Effector memory CD8-positive, alpha-beta T cell (primary cell): ENCODE data around the gene EIF3CL.
"Not testable (repeated sequence)": the region's sequence is repeated elsewhere in the genome, so short reads cannot be mapped to it uniquely, and the experiment has no call there.

ENCODE experiments used
- ATAC-seq: fragments of 150-1000 bp; cut with Tn5 transposase; replicated peaks from 2 replicates; pipeline ENCODE4 v1.10.0; 2021; ENCODE audit warnings: mild to moderate bottlenecking, moderate library complexity
- DNase-seq, 3 experiments: peaks; one replicate each; pipeline ENCODE4 v3.0.0; 2021
- H3K27ac Mint-ChIP-seq, 2 donors: one replicate each; pipeline ENCODE4 v1.8.0; 2022; ENCODE audit warnings: mild to moderate bottlenecking in 2 of 2, mixed read lengths in 2 of 2, moderate library complexity in 2 of 2
- H3K27me3 Mint-ChIP-seq, 2 donors: one replicate each; pipeline ENCODE4 v1.8.0; 2022; ENCODE audit warnings: mixed read lengths in 2 of 2
- H3K36me3 Mint-ChIP-seq: one replicate; pipeline ENCODE4 v1.8.0; 2022; ENCODE audit warnings: mild to moderate bottlenecking, moderate library complexity, mixed read lengths; ENCODE audit not compliant: insufficient read depth
- H3K4me1 Mint-ChIP-seq, 2 donors: one replicate each; pipeline ENCODE4 v1.8.0; 2022; ENCODE audit warnings: low read depth in 2 of 2, mixed read lengths in 2 of 2
- H3K4me3 Mint-ChIP-seq, 2 donors: one replicate each; pipeline ENCODE4 v1.8.0; 2022; ENCODE audit warnings: mild to moderate bottlenecking in 2 of 2, mixed read lengths in 2 of 2, moderate library complexity in 2 of 2
- H3K9me3 Mint-ChIP-seq, 2 donors: one replicate each; pipeline ENCODE4 v1.8.0; 2022; ENCODE audit warnings: mixed read lengths in 2 of 2

The EIF3CL gene

DNA sequence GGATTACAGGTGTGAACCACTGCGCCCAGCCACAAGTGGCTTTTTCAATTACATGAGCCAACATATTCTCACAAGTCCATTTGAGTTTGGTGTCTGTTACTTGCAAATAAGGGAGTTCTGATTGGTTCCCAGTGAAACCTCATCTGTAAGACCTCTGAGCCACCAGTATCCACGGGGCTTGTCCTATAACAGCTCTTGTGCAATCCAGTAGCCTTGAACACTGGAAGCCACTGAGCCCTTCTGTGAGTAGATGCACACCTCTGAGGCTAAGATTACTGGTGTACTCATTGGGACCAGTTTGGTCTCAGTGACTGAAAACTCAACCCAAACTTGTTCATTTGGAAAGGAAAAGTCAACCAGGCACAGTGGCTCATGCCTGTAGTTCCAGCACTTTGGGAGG, 72.7 kb downstream of the EIF3CL start:
- not testable (repeated sequence) for H3K27me3 Mint-ChIP-seq, H3K9me3 Mint-ChIP-seq, H3K4me1 Mint-ChIP-seq, H3K4me3 Mint-ChIP-seq, H3K27ac Mint-ChIP-seq, DNase-seq, H3K36me3 Mint-ChIP-seq, ATAC-seq

DNA sequence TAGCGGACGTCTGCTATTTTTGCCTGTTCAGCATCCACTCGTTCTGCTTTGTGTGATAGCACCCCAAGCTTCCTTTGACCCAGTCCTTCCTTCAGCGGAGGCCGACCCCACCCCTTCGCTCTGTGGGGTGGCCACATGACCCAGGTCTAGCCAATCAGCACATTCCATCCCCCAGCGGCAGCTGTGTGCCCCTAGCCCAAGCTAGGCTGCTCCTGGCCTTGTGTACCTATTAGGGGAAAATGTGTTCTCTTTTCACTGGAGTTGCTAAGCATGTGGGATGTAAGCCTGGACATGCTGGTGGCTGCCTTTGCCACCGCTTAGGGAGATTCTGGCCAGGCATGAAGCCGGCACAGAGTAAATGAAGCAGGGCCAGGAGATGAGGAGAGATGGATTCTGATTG, 73.4 kb downstream of the EIF3CL start:
- H3K4me1 Mint-ChIP-seq, DNase-seq, H3K27me3 Mint-ChIP-seq, H3K9me3 Mint-ChIP-seq, H3K4me3 Mint-ChIP-seq, H3K36me3 Mint-ChIP-seq, H3K27ac Mint-ChIP-seq: not testable (repeated sequence)
- ATAC-seq: peak; percentile 35
